Heart right ventricle (tissue), 16 donors: ENCODE data around the gene ADARB2. TPM values are rescaled to one million over a fixed set of nuclear protein-coding genes. Genes with fewer than 3 reads are reported as not detected.
"Not testable (repeated sequence)": the region's sequence is repeated elsewhere in the genome, so short reads cannot be mapped to it uniquely, and the experiment has no call there.

Experiments
- ATAC-seq, 8 donors: fragments of 200-7000 bp; cut with Tn5 transposase; one replicate each; pipeline ENCODE4 v1.9.1; 2020; ENCODE audit warnings: mild to moderate bottlenecking in 8 of 8, moderate library complexity in 8 of 8, moderate number of reproducible peaks in 1 of 8
- DNase-seq, 2 donors: peaks; one replicate each; pipeline ENCODE4 v3.0.0-alpha.2; 2020
- H3K27ac ChIP-seq, 10 donors: fragments of 200-600 bp; sonication (generic) in 2 of 10; one replicate each; pipeline versions ENCODE4 v1.5.0 to v1.8.0; 2020 to 2022; ENCODE audit warnings: mild to moderate bottlenecking in 3 of 10
- H3K27me3 ChIP-seq, 7 donors: fragments of 200-600 bp; one replicate each; pipeline ENCODE4 v1.8.0; 2021 to 2022; ENCODE audit warnings: mild to moderate bottlenecking in 2 of 7
- H3K36me3 ChIP-seq, 9 donors: fragments of 200-600 bp; sonication (generic) in 1 of 9; one replicate each; pipeline versions ENCODE4 v1.5.0 to v1.8.0; 2020 to 2022; ENCODE audit warnings: mild to moderate bottlenecking in 2 of 9
- H3K4me1 ChIP-seq, 9 donors: fragments of 200-600 bp; sonication (generic) in 1 of 9; one replicate each; pipeline versions ENCODE4 v1.5.0 to v1.8.0; 2020 to 2022; ENCODE audit warnings: mild to moderate bottlenecking in 4 of 9
- H3K4me3 ChIP-seq, 10 donors: fragments of 200-600 bp; sonication (generic) in 2 of 10; one replicate each; pipeline versions ENCODE4 v1.5.0 to v1.8.0; 2020 to 2022; ENCODE audit warnings: mild to moderate bottlenecking in 7 of 10, moderate library complexity in 2 of 10
- H3K9me3 ChIP-seq, 11 donors: fragments of 200-600 bp in 10 of 11; sonication (generic) in 2 of 11; one replicate each; pipeline versions ENCODE4 v1.5.0 to v1.8.0; 2013 to 2022; ENCODE audit warnings: mild to moderate bottlenecking in 2 of 11, control low read depth in 1 of 11, moderate library complexity in 1 of 11
- WGBS, 2 donors: extraction: QIAGEN DNeasy Blood & Tissue Kit; methylation state at CpG; one replicate each; pipeline ENCODE4 v1.1.7; 2013; ENCODE audit warnings: inconsistent platforms in 1 of 2; 5-methylcytosine and 5-hydroxymethylcytosine counted together
- intact Hi-C, 10 donors: fragments of 100-400 bp; cut with DNase I; formaldehyde crosslinking; loops; one replicate each; pipeline versions ENCODE4 v1.11.1 to v1.14.2; 2022
- polyA plus RNA-seq, 2 donors: library from polyadenylated mRNA; stranded (reverse); fragments of 200-250 nt; gene quantifications; one replicate each; pipeline ENCODE4 v1.2.3, GENCODE V29; 2013
- total RNA-seq, 10 donors: library from RNA; stranded (reverse); fragmentation: NEBNext Ultra II Directional in 3 of 10; extraction: Animal tissue kit (Norgen Biotek cat#: 25700) in 3 of 10; gene quantifications; one replicate each; pipeline versions ENCODE4 v1.2.1 to v1.2.4, GENCODE V29; 2021 to 2023
- TF ChIP-seq, protein P1 (sequence below), 9 donors: fragments of 200-600 bp; sonication (generic) in 2 of 9; IDR thresholded peaks; one replicate each; pipeline versions ENCODE4 v1.5.0 to v1.8.0; 2021 to 2022; ENCODE audit warnings: antibody characterized with exemption in 9 of 9, mild to moderate bottlenecking in 5 of 9, moderate library complexity in 1 of 9
- donor health status: Arrhythmogenic right ventricular cardiomyopathy.
- donor health status: ischemic (EF 13 %, LVEDD 7.1; RV severe dilation, severe dysfunction).
- donor health status: healthy with polysubstance abuse.
- donor health status: DM: no; HTN: yes; CAD: no.
- donor health status: DM: no; HTN: no; CAD: no.
- donor health status: ischemic (EF 25% LVEDD 6.9; RV normal size, moderate dysfunction).
- donor health status: ischemic (EF 25% LVEDD 5.7; RV mildly dilated, moderate dysfunction).
- donor health status: healthy.
- donor health status: DM: yes; HTN: yes; CAD: no.
- donor health status: Ischemic cardiomyopathy.
- donor health status: ischemic (EF 35%, LVEDD 5.7; RV mildly dilated, moderate dysfunction).
- donor health status: nonischemic (EF 11% LVEDD 7.7; RV severe dilation, severe dysfunction).
- donor health status: DM: yes; HTN: yes; CAD: no.
- donor health status: PGD.
- donor health status: ischemic (EF 29% LVEDD 5.4; RV normal size, mild dysfunction).
- donor health status: nonischemic (EF 23%, LVEDD 6.1; RV moderate dilation, normal function).

Gene ADARB2
- total and polyA plus RNA-seq, 12 donors: 0.08 to 0.47 (median 0.17) TPM; not detected in 2

DNA sequence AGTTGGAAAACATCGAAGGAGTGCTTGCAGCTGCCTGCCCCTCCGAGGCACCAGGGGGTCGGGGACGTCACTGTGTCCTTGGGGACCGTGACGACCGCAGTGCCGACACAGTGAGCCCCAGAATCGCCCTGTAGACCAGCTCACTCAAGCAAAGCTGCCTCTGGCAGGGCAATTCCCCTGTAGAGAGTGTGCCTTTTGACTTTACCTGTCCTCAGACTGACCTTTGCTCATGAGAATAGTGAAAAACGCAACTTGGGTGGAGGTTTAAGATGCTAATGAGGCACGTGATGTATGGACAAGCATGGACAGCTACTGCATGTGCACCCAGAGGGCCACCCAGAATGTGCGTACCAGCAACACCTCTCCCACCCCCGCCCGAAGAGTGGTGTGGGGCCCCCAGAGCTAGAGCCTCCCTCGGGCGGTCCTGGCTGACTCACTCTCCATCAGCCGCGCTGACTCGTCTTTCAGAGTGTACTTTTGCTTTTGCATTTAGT lies 271.9 kb downstream of the ADARB2 start:
- Histone ChIP-seq H3K4me1 (no peaks in the 10 kb centered on the region), H3K36me3 (no peaks in the 10 kb centered on the region), H3K4me3 (no peak overlapping the region), H3K27ac (no peak overlapping the region), H3K27me3 (peaks cover 0 to 33% (median 9%) of the 10 kb centered on the region in 7 donors), H3K9me3 (no peaks in the 10 kb centered on the region)
- intact Hi-C loops: no loop called here
- 71 to 75% methylated on average over 19 of the region's 19 CpGs for WGBS, 2 donors
- no peak for ATAC-seq
- TF ChIP-seq, protein P1, sequence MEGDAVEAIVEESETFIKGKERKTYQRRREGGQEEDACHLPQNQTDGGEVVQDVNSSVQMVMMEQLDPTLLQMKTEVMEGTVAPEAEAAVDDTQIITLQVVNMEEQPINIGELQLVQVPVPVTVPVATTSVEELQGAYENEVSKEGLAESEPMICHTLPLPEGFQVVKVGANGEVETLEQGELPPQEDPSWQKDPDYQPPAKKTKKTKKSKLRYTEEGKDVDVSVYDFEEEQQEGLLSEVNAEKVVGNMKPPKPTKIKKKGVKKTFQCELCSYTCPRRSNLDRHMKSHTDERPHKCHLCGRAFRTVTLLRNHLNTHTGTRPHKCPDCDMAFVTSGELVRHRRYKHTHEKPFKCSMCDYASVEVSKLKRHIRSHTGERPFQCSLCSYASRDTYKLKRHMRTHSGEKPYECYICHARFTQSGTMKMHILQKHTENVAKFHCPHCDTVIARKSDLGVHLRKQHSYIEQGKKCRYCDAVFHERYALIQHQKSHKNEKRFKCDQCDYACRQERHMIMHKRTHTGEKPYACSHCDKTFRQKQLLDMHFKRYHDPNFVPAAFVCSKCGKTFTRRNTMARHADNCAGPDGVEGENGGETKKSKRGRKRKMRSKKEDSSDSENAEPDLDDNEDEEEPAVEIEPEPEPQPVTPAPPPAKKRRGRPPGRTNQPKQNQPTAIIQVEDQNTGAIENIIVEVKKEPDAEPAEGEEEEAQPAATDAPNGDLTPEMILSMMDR (IDR thresholded peaks at IDR 0.05): no peak
- no peak for DNase-seq

DNA sequence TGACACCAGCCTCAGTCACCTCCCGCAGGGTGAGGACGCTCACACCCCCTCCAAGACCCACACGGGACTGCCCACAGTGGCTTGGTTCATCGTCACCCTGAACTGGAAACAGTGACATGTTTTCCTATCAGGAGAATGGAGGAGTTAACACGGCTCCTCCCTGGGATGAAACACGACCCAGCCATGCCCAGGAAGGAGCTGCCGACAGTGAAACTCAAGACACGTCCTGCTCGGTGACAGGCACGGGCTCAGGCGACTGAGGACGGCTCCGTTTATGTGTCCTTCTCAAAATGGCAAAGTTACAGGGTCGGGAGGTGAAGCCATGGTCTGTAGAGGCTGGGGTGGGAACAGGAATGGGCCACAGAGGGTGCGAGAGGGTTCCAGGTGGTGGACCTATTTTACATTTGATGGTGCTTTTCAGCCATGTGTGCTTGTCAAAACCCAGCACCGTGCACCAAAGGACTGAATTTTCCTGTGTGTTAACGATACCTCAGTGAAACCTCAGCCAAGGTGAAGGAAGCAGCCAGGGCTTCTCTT lies 272.4 kb downstream of the ADARB2 start:
- DNase-seq: no peak
- WGBS, 2 donors: 15 to 19% methylated on average over 17 of the region's 17 CpGs

DNA sequence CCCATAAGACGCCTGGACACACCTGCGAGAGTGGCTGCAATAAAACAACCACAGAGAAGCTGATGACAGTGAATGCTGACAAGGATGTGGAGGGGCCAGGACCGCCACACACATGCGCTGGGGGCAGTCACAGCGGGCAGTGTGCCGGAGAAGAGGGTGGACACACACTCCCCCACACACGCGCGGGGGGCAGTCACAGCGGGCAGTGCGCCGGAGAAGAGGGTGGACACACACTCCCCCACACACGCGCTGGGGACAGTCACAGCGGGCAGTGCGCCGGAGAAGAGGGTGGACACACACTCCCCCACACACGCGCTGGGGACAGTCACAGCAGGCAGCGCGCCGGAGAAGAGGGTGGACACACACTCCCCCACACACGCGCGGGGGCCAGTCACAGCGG lies 273.4 kb downstream of the ADARB2 start:
- H3K27ac ChIP-seq, DNase-seq, H3K9me3 ChIP-seq, ATAC-seq, intact Hi-C loops, H3K4me1 ChIP-seq, H3K36me3 ChIP-seq, H3K4me3 ChIP-seq: not testable (repeated sequence)
- peaks cover 0 to 22% (median 9%) of the 10 kb centered on the region in 7 donors for H3K27me3 ChIP-seq
- 81 to 87% methylated on average over 26 of the region's 26 CpGs for WGBS, 2 donors

More for the DNA sequence above, 272.4 kb downstream of the ADARB2 start:
- H3K27ac ChIP-seq: no peak overlapping the region
- no peaks in the 10 kb centered on the region for H3K9me3 ChIP-seq
- ATAC-seq: peak in 1 of 8 donors; percentile 61
- H3K36me3 ChIP-seq: no peaks in the 10 kb centered on the region
- TF ChIP-seq, protein P1 (IDR thresholded peaks at IDR 0.05): no peak
- no peaks in the 10 kb centered on the region for H3K4me1 ChIP-seq
- intact Hi-C loops: no loop called here
- H3K27me3 ChIP-seq: peaks cover 0 to 28% (median 9%) of the 10 kb centered on the region in 7 donors
- no peak overlapping the region for H3K4me3 ChIP-seq

DNA sequence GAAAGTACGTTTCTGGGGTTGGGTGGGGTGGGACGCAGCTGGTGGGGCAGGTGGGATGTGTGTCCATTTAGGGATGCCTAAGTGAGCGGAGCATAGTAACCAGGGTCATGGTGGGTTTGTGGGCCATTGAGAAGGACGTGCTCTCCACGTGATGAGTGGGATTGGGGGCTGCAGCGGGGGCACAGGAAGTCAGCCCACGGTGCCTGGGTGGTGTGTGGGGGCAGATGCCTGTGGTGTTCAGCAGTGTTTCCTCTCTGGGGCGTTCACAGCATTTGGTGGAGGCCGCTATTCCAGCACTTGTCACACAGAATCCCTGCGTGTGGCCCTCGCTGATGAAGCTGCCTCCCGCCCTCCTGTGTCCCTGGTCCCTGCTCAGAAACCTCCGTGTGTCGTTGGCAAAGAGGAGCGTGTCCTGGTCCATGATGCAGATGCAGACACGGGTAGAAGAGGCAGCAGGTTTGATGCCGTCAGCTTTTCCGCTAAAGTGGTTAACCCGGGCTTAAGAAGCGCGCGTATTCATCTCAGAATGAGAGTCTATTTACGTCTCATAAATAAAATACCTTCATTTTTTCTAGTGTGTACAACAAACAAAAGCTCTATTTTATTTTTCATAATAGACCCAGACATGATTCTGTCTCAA lies 274.2 kb downstream of the ADARB2 start:
- Histone ChIP-seq H3K36me3 (no peaks in the 10 kb centered on the region), H3K27me3 (peaks cover 0 to 22% (median 9%) of the 10 kb centered on the region in 7 donors), H3K4me1 (no peaks in the 10 kb centered on the region), H3K4me3 (no peak overlapping the region), H3K27ac (no peak overlapping the region), H3K9me3 (no peaks in the 10 kb centered on the region)
- TF ChIP-seq, protein P1 (IDR thresholded peaks at IDR 0.05): no peak
- ATAC-seq (no peak), DNase-seq (no peak)
- WGBS, 2 donors: 81 to 84% methylated on average over 23 of the region's 23 CpGs
- intact Hi-C loops: no loop called here

DNA sequence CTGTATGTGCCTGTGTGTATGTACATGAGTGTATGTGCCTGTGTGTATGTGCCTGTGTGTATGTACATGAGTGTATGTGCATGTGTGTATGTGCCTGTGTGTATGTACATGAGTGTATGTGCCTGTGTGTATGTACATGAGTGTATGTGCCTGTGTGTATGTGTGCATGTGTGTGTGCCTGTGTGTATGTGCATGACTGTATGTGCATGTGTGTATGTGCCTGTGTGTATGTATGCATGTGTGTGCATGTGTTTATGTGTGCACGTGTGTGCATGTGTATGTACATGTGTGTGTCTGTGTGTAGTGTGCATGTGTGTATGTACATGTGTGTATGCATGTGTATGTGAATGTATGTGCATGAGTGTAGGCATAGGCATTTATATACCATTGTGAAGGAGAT lies 274.8 kb downstream of the ADARB2 start:
- Histone ChIP-seq H3K27me3 (peaks cover 0 to 22% (median 10%) of the 10 kb centered on the region in 7 donors), H3K4me3 (no peak overlapping the region), H3K36me3 (no peaks in the 10 kb centered on the region), H3K9me3 (no peaks in the 10 kb centered on the region), H3K4me1 (no peaks in the 10 kb centered on the region), H3K27ac (no peak overlapping the region)
- no peak for ATAC-seq
- no peak for DNase-seq
- intact Hi-C loops: no loop called here
- 86 to 88% methylated on average over 1 of the region's 1 CpG for WGBS, 2 donors
- TF ChIP-seq, protein P1 (IDR thresholded peaks at IDR 0.05): no peak
